ENCODE results near the gene SCMH1.

DNA sequence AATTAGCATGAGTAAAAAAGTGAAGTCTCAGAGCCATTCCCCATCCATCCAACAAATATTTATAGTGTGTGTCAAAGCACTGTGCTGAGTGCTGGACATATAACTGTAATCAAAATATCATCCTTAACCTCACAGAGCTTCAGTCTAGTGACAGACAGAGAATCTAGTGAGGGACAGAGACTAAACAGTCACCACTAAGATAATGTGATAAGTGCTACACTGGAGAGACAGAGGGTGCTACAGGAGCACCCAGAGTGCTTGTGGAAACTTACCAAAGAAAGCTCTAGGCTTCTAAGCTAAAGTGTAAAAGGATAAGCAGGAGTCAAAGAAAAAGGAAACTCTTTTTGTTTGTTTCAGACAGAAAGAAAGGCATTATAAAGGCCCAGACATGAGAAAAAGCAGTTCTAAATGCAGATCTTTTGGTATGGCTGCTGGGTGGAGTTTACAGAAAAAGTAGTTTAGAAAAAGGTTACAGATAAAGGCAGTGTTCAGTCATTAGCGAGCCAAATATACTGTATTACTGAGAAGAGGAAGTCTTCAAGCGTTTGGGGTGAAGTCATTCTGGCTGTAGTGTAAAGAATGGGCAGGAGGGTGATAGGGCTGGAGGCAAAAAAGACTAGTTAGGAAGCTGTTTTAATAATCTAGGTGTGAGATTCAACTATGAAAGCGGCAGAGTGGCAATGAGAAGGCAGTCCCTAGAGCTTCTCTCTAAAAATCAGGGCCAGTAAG, 83.8 kb downstream of the SCMH1 start:
- TF ChIP-seq, protein P1, sequence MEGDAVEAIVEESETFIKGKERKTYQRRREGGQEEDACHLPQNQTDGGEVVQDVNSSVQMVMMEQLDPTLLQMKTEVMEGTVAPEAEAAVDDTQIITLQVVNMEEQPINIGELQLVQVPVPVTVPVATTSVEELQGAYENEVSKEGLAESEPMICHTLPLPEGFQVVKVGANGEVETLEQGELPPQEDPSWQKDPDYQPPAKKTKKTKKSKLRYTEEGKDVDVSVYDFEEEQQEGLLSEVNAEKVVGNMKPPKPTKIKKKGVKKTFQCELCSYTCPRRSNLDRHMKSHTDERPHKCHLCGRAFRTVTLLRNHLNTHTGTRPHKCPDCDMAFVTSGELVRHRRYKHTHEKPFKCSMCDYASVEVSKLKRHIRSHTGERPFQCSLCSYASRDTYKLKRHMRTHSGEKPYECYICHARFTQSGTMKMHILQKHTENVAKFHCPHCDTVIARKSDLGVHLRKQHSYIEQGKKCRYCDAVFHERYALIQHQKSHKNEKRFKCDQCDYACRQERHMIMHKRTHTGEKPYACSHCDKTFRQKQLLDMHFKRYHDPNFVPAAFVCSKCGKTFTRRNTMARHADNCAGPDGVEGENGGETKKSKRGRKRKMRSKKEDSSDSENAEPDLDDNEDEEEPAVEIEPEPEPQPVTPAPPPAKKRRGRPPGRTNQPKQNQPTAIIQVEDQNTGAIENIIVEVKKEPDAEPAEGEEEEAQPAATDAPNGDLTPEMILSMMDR (IDR thresholded peaks at IDR 0.05): no peak
- no peak for TF ChIP-seq POLR2A (IDR thresholded peaks at IDR 0.05)
